Measurements from ENCODE around the gene FAM240B.

- TF ChIP-seq YY1 (IDR thresholded peaks at IDR 0.05; ENCODE audit: insufficient read depth, insufficient read length) (no peak), ZNF274 (IDR thresholded peaks at IDR 0.05; ENCODE audit: low read depth, low read length) (no peak), SUZ12 (IDR thresholded peaks at IDR 0.05; ENCODE audit: extremely low read depth, insufficient read depth, insufficient read length) (no peak)
Measured at GRCh38 chr9:38705917-38706316, 14.0 kb downstream of the FAM240B start.
